ENCODE results near the gene TBC1D22A.

The TBC1D22A gene

GRCh38 chr22:47134222-47134621 lies 371.8 kb downstream of the TBC1D22A start:
- Histone ChIP-seq H3K4me3 (ENCODE audit: severe bottlenecking) (no peak overlapping the region), H3K9me3 (ENCODE audit: severe bottlenecking) (no peaks in the 10 kb centered on the region), H3K36me3 (ENCODE audit: low read depth) (no peaks in the 10 kb centered on the region), H3K4me1 (ENCODE audit: insufficient read depth, poor library complexity, severe bottlenecking) (peaks cover 7% of the 10 kb centered on the region), H3K27ac (ENCODE audit: poor library complexity, severe bottlenecking) (no peak overlapping the region), H3K27me3 (ENCODE audit: insufficient read depth, poor library complexity, severe bottlenecking) (no peaks in the 10 kb centered on the region)
- no peak for ATAC-seq (ENCODE audit: low read depth)
- TF ChIP-seq, protein P1, sequence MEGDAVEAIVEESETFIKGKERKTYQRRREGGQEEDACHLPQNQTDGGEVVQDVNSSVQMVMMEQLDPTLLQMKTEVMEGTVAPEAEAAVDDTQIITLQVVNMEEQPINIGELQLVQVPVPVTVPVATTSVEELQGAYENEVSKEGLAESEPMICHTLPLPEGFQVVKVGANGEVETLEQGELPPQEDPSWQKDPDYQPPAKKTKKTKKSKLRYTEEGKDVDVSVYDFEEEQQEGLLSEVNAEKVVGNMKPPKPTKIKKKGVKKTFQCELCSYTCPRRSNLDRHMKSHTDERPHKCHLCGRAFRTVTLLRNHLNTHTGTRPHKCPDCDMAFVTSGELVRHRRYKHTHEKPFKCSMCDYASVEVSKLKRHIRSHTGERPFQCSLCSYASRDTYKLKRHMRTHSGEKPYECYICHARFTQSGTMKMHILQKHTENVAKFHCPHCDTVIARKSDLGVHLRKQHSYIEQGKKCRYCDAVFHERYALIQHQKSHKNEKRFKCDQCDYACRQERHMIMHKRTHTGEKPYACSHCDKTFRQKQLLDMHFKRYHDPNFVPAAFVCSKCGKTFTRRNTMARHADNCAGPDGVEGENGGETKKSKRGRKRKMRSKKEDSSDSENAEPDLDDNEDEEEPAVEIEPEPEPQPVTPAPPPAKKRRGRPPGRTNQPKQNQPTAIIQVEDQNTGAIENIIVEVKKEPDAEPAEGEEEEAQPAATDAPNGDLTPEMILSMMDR (IDR thresholded peaks at IDR 0.05; ENCODE audit: poor library complexity, severe bottlenecking), result no peak
- DNase-seq (ENCODE audit: low spot score), result no peak

DNA sequence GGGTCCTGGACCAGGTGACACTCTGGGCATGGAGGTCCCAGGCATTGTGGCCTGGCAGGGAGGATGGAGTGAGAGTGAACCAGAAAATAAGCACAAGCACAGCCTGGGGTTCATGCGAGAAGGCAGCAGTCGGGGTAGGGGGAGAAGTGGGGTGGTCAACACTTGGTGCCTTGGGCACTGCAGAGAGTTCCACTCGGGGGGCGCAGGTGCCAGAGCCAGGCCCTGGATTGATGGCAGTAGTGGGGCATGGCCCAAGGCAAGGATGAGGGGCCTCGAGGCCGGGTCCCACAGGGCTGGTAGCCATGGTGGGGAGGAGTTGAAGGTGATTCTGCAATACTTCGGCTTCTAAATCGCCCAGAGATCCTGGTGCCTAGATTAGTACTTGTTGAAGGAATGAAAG lies 372.9 kb downstream of the TBC1D22A start:
- H3K27me3 ChIP-seq (ENCODE audit: insufficient read depth, poor library complexity, severe bottlenecking), result no peaks in the 10 kb centered on the region
- no peak for ATAC-seq (ENCODE audit: low read depth)
- no peaks in the 10 kb centered on the region for H3K4me1 ChIP-seq (ENCODE audit: insufficient read depth, poor library complexity, severe bottlenecking)
- H3K36me3 ChIP-seq (ENCODE audit: low read depth), result no peaks in the 10 kb centered on the region
- no peak overlapping the region for H3K4me3 ChIP-seq (ENCODE audit: severe bottlenecking)
- TF ChIP-seq, protein P1 (IDR thresholded peaks at IDR 0.05; ENCODE audit: poor library complexity, severe bottlenecking), result no peak
- H3K9me3 ChIP-seq (ENCODE audit: severe bottlenecking), result no peaks in the 10 kb centered on the region
- no peak overlapping the region for H3K27ac ChIP-seq (ENCODE audit: poor library complexity, severe bottlenecking)
- no peak for DNase-seq (ENCODE audit: low spot score)

- no peaks in the 10 kb centered on the region for H3K4me1 ChIP-seq (ENCODE audit: insufficient read depth, poor library complexity, severe bottlenecking)
- no peak overlapping the region for H3K4me3 ChIP-seq (ENCODE audit: severe bottlenecking)
- TF ChIP-seq, protein P1 (IDR thresholded peaks at IDR 0.05; ENCODE audit: poor library complexity, severe bottlenecking), result no peak
- no peak for DNase-seq (ENCODE audit: low spot score)
- no peak overlapping the region for H3K27ac ChIP-seq (ENCODE audit: poor library complexity, severe bottlenecking)
- no peaks in the 10 kb centered on the region for H3K9me3 ChIP-seq (ENCODE audit: severe bottlenecking)
- no peaks in the 10 kb centered on the region for H3K27me3 ChIP-seq (ENCODE audit: insufficient read depth, poor library complexity, severe bottlenecking)
- no peaks in the 10 kb centered on the region for H3K36me3 ChIP-seq (ENCODE audit: low read depth)
- no peak for ATAC-seq (ENCODE audit: low read depth)
These were observed 373.6 kb downstream of the TBC1D22A start for GRCh38 chr22:47136050-47136449.

- ATAC-seq (ENCODE audit: low read depth), result no peak
- TF ChIP-seq, protein P1 (IDR thresholded peaks at IDR 0.05; ENCODE audit: poor library complexity, severe bottlenecking), result no peak
- no peak overlapping the region for H3K4me3 ChIP-seq (ENCODE audit: severe bottlenecking)
These were observed 374.2 kb downstream of the TBC1D22A start for GRCh38 chr22:47136671-47137070.

GRCh38 chr22:47139013-47139789 lies 376.8 kb downstream of the TBC1D22A start:
- H3K4me3 ChIP-seq (ENCODE audit: severe bottlenecking), result no peak overlapping the region
- no peaks in the 10 kb centered on the region for H3K9me3 ChIP-seq (ENCODE audit: severe bottlenecking)
- H3K36me3 ChIP-seq (ENCODE audit: low read depth), result no peaks in the 10 kb centered on the region
- ATAC-seq (ENCODE audit: low read depth) (no peak), DNase-seq (ENCODE audit: low spot score) (no peak)
- H3K27me3 ChIP-seq (ENCODE audit: insufficient read depth, poor library complexity, severe bottlenecking), result no peaks in the 10 kb centered on the region
- H3K27ac ChIP-seq (ENCODE audit: poor library complexity, severe bottlenecking), result no peak overlapping the region
- TF ChIP-seq, protein P1 (IDR thresholded peaks at IDR 0.05; ENCODE audit: poor library complexity, severe bottlenecking), result no peak
- H3K4me1 ChIP-seq (ENCODE audit: insufficient read depth, poor library complexity, severe bottlenecking), result no peaks in the 10 kb centered on the region

More at GRCh38 chr22:47136671-47137070, 374.2 kb downstream of the TBC1D22A start:
- Histone ChIP-seq H3K36me3 (ENCODE audit: low read depth) (no peaks in the 10 kb centered on the region), H3K27ac (ENCODE audit: poor library complexity, severe bottlenecking) (no peak overlapping the region), H3K27me3 (ENCODE audit: insufficient read depth, poor library complexity, severe bottlenecking) (no peaks in the 10 kb centered on the region), H3K9me3 (ENCODE audit: severe bottlenecking) (no peaks in the 10 kb centered on the region), H3K4me1 (ENCODE audit: insufficient read depth, poor library complexity, severe bottlenecking) (no peaks in the 10 kb centered on the region)
- DNase-seq (ENCODE audit: low spot score), result no peak

Measured in RWPE2 (cell line).